Middle frontal gyrus (tissue), 1 donor: Measurements from ENCODE around the gene RMND5B.
A peak's percentile ranks its signal among the peaks of the same experiment; 100 is the strongest.
"Not testable (repeated sequence)": the region's sequence is repeated elsewhere in the genome, so short reads cannot be mapped to it uniquely, and the experiment has no call there.

Experiments used
- DNase-seq: peaks from one replicate; pipeline ENCODE4 v3.0.0-alpha.2; 2015; ENCODE audit warnings: low spot score; ENCODE audit errors: extremely low spot score

The RMND5B gene

DNA sequence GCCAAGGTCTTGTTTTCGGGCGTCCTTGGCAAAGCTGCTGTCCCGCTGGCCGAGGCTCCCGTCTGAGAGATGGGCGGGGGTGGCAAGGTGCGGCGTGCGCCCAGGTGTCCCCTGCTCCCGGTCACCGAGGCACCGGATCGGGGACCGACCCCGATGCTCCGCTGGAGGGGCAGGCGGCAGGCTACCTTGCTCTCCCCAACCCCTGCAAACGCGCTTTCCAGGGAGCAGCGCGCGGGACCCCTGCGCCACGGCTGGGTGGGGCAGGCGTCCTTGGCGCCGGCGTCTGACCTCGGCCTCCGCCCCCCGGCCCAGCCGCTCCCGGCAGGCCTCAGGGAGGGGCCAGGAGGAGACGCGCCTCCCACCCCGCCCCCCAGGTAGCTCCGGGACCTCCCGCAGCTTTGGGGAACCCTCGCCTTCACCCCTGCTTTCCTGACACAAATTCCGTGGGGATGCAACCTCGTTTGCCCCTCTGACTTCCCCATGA, 16.9 kb upstream of the RMND5B start:
- DNase-seq, result no peak

DNA sequence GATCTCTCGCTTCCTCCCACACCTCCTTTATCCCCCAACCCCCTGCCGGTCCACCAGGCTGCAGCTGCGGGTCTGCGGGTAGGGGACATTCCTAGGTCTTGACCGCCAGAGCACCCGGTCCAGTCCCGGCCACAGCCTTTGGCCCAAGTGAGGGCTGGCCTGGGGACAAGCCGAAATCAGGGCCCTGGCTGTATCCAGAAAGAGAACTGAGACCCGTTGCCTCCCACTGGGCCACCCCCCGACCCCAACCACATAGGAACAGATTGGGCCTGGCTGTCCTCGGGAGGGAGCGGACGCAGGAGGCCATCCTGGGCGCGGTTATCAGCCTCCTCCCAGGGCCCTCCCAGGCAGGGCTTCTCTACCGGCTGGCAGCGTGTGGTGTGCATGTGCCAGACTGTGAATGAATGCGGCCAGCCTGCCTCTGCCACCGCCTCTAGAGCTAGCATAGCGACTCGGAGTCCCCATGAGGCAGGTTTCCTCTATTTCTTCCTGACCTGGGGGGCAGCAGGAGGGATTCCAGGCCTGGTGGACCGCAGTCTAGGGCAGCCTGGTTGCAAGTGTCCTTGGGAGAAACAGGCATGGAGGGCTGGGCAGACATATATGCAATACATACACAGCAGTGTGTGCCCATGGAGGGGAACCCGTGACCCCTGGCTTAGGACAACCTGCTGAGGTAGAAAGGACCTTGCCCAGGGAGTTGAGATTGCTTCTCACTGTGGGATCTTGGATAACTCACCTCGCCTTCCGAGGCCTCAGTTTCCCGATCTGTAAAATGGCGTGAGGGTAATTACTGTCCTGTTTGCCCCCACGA, 16.3 kb upstream of the RMND5B start:
- DNase-seq, result no peak

DNA sequence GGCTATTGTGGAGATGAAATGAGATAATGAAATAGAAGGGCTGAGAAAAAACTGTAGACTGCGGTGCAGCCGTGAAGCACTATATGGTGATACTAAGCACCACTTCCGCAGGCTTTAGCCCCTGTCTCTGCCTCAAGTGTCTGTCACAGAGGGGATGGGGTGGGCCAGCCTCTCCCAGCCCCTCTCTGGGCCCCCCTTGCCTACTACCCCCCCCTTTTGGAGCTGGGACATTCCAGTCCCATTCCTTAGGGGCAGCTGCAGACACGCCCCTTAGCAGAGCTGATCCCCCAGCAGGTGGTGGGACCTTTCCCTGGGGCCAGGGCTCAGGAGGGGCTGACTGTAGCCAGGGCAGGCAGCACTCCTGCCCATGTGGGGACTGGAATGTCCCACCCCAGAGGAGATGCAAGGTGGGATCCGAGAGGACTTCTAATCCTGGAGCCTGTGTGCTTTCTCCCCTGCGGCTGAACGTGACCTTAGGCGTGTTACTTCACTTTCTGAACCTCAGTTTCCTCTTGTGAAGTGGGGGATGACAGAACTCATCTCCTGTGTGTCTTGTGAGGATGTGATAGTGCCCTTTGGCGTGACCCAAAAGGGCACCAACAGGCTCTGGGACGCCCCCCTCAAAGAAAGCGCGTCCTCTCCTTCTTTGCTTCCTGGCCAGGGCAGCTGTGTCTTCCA, 15.5 kb upstream of the RMND5B start:
- no peak for DNase-seq

DNA sequence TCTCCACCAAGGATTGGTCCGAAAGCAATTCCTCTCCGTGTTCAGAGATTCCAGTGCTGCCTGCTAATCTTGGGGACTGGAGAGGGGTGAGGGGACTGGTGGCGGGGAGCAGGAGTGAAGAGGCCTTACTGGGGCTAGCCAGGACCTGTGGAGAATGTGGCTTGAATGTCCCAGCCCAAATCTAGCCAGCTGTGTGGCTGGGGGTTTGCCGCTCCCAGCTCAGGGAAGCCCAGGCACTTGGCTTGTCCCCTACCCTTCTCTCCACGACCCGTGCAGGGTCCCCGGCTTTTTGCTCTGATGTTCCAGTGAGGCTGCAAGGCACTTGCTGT, 15.0 kb upstream of the RMND5B start:
- DNase-seq, result no peak

DNA sequence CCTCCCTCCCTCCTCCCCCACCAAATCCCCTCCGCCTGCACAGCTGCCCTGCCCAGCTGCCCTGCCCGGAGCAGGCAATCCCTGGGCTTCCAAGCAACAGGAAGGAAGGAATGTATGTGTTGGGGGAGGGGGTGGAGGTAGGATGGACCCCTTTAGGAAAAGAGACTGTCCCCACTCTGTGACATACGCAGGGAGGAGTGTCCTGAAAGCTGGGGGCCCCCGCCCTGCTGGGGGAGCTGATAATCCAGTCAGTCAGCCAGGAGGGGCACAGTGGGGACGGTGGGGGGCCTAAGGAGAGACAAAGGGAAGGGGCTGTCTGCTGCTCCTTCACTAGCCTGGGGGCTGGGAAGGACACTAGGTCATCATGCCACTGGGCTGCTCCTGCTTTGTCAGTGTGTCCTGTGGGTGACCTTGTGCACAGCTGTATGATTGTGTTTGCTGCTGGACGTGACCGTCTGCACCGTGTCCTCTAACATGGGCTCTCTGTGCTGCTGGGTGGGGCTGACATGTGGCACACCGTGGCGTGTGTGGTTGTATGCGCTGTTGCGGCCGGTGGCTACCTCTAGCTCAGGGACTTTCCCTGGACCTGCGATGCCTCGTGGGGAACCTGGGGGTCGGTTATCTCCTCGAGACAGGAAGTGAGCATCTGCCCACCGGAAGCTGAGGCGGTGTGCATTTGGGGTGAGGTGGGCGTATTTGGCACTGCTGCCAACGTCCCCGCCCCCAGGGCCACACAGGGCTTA, 14.5 kb upstream of the RMND5B start:
- DNase-seq, result no peak

DNA sequence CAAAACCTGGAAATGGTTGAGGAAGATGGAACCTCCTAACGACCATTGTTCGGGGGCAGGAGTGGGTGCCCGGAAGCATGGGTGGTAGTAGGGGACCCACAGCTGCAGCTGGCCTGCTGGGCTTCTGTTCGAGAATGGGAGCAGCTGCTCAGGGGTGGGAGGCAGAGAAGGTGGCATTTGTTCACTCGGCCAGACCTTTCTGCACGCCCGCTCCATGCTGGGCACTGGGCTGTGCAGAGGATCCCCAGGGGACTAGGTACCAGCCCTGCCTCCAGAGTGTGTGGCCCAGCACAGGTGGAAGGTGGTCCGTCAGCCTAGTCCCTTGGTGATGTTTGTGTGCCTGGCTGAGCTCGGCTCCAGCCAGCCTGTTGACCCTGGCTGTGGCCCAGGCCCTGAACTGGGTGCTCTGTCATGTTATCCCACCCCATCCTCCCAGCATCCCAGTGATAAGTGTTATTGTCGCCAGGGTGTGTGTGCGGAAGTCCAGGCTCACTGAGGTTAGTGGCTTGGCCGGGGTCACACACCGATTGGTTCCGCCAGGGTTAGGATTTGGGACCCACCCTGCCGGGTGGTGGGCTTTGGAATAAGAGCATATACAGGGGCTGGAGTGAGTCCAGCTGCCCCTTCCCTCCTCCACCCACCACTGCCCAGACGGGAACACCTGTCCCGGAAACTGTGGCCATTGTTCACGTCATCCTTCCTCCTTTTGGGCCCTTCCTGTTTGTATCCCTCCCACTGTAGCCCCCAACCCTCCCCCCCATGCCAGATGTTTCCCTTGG, 12.7 kb upstream of the RMND5B start:
- DNase-seq, result no peak

DNA sequence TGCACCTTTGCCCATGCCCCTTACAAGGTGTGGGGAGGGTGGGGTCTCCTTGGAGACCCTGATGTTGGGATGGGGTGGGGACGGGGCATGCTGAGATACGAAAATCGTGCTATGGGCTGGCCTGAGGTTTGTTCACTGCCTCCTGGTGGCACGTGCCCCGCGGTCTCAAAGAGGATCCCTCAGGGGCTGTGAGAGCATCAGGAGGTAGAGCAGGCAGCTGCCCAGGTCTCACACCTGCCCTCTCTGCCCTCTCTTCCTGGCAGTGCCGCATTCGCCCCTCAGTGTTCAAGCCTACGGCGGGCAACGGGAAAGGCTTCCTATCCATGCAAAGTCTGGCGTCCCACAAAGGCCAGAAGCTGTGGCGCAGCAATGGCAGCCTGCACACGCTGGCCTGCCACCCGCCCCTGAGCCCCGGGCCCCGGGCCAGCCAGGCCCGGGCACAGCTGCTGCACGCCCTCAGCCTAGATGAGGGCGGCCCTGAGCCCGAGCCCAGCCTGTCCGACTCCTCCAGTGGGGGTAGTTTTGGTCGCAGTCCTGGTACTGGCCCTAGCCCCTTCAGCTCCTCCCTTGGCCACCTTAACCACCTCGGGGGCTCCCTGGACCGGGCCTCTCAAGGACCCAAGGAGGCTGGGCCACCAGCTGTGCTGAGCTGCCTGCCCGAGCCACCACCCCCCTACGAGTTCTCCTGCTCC, 10.8 kb upstream of the RMND5B start:
- no peak for DNase-seq

DNA sequence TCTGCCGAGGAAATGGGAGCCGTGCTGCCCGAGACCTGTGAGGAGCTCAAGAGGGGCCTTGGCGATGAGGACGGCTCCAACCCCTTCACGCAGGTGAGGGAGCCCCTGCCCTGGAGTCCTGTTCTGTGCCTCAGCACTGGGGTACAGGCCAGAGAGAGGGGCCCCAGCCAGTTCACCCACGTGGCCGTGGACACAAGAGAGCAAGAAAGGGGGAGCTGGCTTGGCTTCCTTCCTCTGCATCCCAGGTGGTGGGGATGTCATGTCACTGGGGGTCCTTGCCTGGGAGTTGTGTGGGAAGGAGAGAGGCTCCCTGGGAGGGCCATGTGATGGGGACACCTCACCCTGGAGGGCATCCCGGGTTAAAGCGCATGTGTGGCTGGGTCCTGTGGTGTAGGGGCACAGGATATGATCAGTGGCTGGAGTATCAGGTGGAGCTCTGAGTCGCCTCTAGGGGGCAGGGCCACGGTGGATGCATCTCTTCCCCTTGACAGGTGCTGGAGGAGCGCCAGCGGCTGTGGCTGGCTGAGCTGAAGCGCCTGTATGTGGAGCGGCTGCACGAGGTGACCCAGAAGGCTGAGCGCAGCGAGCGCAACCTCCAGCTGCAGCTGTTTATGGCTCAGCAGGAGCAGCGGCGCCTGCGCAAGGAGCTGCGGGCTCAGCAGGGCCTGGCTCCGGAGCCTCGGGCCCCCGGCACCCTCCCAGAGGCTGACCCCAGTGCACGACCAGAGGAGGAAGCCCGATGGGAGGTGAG, 10.0 kb upstream of the RMND5B start:
- peak; percentile 19 for DNase-seq

DNA sequence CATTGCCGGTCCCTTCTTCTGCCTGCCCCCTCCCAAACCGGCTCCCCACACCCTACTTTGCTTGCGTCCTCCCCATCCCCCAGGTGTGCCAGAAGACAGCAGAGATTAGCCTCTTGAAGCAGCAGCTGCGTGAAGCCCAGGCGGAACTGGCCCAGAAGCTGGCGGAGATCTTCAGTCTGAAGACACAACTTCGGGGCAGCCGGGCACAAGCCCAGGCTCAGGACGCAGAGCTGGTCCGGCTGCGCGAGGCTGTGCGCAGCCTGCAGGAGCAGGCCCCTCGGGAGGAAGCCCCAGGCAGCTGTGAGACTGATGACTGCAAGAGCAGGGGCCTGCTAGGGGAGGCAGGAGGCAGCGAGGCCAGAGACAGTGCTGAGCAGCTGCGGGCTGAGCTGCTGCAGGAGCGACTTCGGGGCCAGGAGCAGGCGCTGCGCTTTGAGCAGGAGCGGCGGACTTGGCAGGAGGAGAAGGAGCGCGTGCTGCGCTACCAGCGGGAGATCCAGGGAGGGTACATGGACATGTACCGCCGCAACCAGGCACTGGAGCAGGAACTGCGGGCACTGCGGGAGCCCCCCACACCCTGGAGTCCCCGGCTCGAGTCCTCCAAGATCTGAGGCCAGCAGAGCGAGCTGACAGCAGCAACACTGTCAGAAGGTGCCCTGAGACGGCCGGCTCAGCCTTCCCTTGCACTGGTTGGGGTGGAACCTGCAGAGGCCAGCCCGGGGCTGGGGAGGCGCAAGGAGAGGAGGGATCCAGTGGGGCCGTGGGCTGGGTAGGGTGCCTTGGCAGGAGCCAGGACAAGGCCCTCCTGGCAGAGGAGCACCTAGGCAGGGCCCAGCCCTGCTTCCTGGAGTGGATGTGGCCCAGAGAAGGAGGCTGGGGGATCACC, 9.2 kb upstream of the RMND5B start:
- no peak for DNase-seq

DNA sequence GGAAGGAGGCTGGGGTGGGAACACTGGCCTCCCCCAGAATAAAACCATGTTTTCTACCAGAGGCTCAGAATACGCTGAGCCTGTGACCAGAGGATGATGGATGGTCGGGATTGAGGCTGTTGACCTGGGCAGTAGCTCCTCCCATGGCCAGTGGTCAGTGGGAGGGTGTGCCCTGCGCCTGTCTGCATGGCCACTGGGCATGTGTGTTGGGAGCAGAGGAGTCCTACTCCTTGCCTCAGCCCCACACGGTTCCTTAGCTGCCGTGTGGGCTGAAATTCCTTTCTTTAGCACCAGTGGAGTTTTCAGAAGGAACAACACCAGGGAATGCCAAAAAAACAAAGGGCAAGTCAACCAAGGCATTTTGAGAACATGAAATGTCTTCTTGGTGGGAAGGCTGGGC, 8.5 kb upstream of the RMND5B start:
- DNase-seq, result no peak

DNA sequence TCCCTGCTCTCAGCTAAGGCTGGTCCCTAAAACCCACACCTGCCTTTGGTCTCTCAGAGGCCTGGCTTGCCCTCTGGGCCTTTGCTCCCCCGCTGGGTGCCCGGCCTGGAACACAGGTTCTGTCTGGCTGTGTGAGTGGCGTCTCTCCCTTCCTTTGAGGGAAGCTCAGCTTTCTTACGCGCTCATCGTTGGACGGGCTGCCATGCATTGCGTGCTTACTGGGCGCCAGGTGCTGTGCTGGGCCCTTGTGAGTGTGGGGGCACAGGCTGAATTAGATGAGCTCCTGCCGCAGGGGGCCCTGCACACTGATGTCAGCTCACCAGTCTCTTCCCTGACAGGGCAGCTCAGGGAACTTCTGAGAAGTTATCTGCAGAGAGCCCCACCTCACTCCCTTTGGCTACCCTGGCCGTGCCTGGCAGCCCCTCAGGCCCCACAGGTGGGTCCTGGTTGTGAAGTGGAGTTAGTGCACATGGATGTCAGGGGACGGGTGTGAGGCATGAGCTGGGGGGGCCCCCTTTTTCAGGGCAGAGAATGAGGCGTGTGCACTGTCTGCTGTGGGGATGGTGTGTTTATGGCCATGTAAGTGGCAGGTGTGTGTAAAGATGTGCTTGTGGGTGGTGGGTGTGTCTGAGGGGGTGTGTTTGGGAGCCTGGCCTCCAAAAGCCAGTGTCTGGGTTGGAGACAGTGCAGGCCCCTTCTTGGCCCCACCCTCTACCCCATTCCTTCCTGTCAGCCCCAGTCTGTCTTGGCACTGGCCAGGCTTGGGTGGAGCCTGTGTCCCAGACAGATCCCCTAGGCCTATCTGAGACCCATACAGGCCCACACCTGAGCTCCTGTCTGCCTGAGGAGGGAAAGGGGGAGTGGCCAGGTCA, 7.5 kb upstream of the RMND5B start:
- no peak for DNase-seq

DNA sequence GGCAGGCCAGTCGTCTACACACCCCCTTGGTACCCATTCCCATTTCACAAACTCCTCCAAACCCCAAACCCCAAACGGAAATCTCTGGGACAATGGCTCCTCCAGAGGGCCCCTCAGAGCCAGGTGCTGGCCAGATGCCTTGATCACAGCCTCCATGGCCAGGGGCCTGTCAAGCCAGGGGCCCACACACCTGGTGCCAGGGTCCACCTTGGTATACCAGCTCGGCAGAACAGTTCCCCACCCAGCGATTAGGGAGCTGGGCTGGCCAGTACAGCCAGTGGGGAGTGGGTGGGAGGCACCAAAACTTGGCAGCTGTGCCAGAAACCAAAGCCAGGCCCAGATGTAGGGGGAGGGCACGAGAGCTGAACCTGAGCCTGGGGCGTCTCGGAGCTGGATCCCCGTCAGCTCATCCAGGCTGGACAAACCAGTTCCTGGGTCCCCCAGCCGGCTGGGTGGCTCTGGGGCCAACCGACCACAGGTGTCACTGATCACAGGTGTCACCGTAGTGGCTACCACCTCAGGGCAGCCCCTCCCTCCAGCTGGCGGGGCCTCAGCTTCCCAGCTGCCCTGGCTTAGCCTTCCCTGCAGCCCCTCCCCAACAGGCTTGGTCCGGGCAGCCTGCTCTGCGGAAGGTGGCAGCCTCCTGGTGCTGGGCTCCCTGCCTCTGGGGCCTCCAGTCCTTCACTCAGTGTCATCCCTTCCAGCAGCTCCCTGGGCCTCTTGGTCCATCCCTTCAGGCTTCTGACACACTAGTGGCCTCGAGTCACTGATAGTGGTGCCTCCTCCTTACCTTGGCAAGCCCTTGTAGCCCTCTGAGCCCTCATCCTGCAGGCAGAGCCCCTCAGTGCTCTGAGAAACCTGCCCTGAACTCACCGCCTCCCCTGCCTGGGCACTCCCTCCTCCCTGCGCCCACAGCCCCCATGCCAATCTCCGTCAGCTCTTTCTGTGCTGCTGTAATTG, 6.6 kb upstream of the RMND5B start:
- DNase-seq, result no peak

DNA sequence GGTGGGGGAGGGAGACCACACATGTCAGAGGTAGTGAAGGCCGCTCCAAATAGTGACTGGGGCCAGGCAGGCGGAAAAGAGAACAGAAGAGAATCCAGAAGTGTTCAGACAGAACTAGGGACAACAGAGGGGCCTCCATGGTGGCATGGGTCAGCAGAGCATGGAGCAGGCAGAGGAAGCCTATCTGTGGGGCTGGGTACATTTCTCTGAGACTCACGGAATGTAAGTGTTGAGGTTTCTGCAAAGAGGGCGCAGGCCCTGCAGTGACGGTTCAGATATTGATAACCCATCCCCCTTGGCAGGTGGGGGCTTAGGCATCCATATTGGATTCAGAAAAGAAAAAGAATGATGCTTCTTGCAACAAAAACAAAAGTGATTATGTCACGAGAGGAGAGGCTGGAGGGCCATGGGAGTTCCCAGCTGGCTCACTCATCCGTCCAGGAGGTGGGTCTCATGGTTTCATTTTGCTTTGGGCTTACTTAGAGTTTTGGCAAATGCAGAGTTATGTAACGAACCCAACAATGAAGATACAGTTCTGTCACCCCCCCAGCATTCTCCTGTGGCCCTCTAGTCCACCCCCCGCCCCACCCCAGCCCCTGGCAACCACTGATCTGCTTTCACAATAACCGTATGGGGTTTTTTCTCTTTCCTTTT, 5.4 kb upstream of the RMND5B start:
- DNase-seq, result no peak

DNA sequence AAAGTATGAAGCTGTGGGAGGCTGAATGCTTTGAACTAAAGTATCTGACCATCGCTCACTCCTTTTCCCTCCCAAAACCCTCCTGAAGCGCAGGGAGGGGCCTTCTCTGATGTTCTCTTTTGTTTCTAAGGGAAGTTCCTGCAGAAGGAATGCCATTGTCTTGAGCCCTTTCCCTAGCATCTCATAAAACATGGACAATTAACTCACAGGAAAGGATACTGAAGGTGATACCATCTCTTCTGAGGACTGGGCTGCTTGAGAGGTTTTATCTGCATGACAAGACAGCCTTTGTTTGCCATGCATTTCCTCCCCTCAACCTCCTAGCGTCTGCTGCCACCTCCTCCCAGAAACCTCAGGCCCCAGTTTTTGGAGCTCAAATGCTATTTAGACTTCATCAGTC, 4.3 kb upstream of the RMND5B start:
- no peak for DNase-seq

DNA sequence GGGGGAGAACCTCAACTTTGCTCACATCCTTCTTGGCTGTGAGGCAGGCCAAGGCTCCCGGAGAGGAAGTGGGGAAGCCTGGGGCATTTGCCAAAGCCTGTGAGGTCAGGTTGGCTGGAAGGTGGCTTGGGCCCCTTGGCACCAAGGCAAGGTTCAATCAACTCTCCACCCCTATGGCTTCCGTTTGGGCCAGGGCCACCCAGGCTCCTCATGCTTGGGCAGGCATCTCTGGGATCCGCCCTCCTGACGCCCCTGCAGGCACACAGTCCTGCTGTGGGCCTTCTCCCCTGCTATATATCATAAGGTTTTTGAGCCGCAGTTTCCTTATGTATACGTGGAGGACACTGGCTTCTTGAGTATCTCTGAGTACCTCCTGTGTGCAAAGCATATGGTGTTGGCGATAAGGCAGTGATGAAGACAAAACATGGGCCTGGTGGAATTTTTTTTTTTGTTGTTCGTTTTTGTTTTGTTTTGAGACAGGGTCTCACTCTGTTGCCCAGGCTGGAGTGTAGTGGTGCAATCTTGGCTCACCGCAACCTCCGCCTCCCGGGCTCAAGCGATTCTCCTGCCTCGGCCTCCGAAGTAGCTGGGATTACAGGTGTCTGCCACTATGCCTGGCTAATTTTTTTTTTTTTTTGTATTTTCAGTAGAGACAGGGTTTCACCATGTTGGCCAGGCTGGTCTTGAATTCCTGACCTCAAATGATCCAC, 3.4 kb upstream of the RMND5B start:
- not testable (repeated sequence) for DNase-seq

DNA sequence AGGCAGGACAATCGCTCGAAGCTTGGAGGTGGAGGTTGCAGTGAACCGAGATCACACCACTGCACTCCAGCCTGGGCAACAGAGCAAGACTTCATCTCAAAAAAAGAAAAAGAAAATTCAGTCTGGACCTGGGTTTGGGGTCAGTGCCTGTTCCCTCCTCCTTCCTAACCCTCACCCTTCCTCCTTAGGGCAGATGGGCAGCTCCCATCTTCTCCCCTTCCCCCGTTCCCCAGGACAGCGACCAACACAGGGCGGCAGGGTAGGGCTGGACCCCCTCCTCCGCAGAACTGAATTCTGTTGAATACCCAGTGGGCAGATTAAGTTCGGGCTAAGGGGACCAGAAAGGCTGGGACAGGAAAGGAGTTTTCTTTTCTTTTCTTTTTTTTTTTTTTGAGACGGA, 1.5 kb upstream of the RMND5B start:
- DNase-seq, result no peak
